WTC11 (cell line): ENCODE measurements around the gene SYCE3. TPM values are rescaled to one million over a fixed set of nuclear protein-coding genes. Genes with fewer than 3 reads are reported as not detected.

Source experiments
- ATAC-seq: fragments of 200-7000 bp; cut with Tn5 transposase; 2 replicates; pipeline ENCODE4 v1.10.0; 2021; ENCODE audit warnings: mild to moderate bottlenecking, moderate library complexity
- CTCF ChIA-PET: fragments of 300-600 bp; sonication (Branson Sonifier 250); formaldehyde crosslinking; loops from one replicate; lab custom pipeline; 2021; ENCODE audit warnings: antibody characterized with exemption; lab: Charles Lee
- POLR2A ChIA-PET: fragments of 350-600 bp; sonication (Branson Sonifier 250); formaldehyde crosslinking; loops from one replicate; lab custom pipeline; 2021; ENCODE audit warnings: antibody characterized with exemption; lab: Charles Lee
- DNase-seq: peaks from one replicate; pipeline ENCODE4 v3.0.0; 2021; ENCODE audit warnings: low spot score
- H3K27ac Mint-ChIP-seq: 2 replicates; pipeline ENCODE4 v1.8.0; 2021; ENCODE audit warnings: mixed read lengths
- H3K27me3 Mint-ChIP-seq: 2 replicates; pipeline ENCODE4 v1.8.0; 2021; ENCODE audit warnings: low read depth, mild to moderate bottlenecking, moderate library complexity, mixed read lengths
- H3K36me3 Mint-ChIP-seq: 2 replicates; pipeline ENCODE4 v1.8.0; 2021; ENCODE audit warnings: mixed read lengths
- H3K4me1 Mint-ChIP-seq: 2 replicates; pipeline ENCODE4 v1.8.0; 2022; ENCODE audit warnings: mixed read lengths
- H3K4me3 Mint-ChIP-seq: 2 replicates; pipeline ENCODE4 v1.8.0; 2021; ENCODE audit warnings: mild to moderate bottlenecking, moderate library complexity, mixed read lengths
- H3K9me3 Mint-ChIP-seq: 2 replicates; pipeline ENCODE4 v1.8.0; 2021; ENCODE audit warnings: mixed read lengths
- ATF3 ChIP-seq: sonication (generic); formaldehyde crosslinking; conservative IDR thresholded peaks from 2 replicates; pipeline ENCODE4 v1.8.1; 2022; ENCODE audit warnings: mild to moderate bottlenecking, missing genetic modification reagents
- CBFB ChIP-seq: sonication (generic); formaldehyde crosslinking; IDR thresholded peaks from 2 replicates; pipeline ENCODE4 v1.8.1; 2022; ENCODE audit warnings: mild to moderate bottlenecking, low read depth, missing genetic modification reagents
- CREM ChIP-seq: sonication (generic); formaldehyde crosslinking; IDR thresholded peaks from 2 replicates; pipeline ENCODE4 v1.8.1; 2022; ENCODE audit warnings: mild to moderate bottlenecking, missing genetic modification reagents, moderate library complexity
- E2F4 ChIP-seq: sonication (generic); formaldehyde crosslinking; IDR thresholded peaks from 2 replicates; pipeline ENCODE4 v1.8.1; 2022; ENCODE audit warnings: low read depth, mild to moderate bottlenecking, moderate library complexity, missing genetic modification reagents, borderline replicate concordance
- ESRRA ChIP-seq: sonication (generic); formaldehyde crosslinking; IDR thresholded peaks from 2 replicates; pipeline ENCODE4 v1.8.1; 2022; ENCODE audit warnings: mild to moderate bottlenecking, missing genetic modification reagents, borderline replicate concordance
- ETV6 ChIP-seq: sonication (generic); formaldehyde crosslinking; IDR thresholded peaks from 2 replicates; pipeline ENCODE4 v1.8.1; 2022; ENCODE audit warnings: mild to moderate bottlenecking, missing genetic modification reagents
- FOXP4 ChIP-seq: sonication (generic); formaldehyde crosslinking; IDR thresholded peaks from 2 replicates; pipeline ENCODE4 v1.8.0; 2022; ENCODE audit warnings: mild to moderate bottlenecking, missing genetic modification reagents
- GABPB1 ChIP-seq: sonication (generic); formaldehyde crosslinking; IDR thresholded peaks from 2 replicates; pipeline ENCODE4 v1.8.1; 2023; ENCODE audit warnings: mild to moderate bottlenecking, missing genetic modification reagents
- GTF2I ChIP-seq: fragments of 250-450 bp; sonication (Bioruptor Pico); conservative IDR thresholded peaks from 2 replicates; pipeline ENCODE4 v1.4.0; 2021; ENCODE audit warnings: mild to moderate bottlenecking
- JAZF1 ChIP-seq: fragments of 250-450 bp; sonication (Bioruptor Pico); IDR thresholded peaks from 2 replicates; pipeline ENCODE4 v1.9.0; 2021; ENCODE audit warnings: moderate library complexity, mild to moderate bottlenecking, inconsistent platforms
- KAT7 ChIP-seq: sonication (generic); formaldehyde crosslinking; IDR thresholded peaks from 2 replicates; pipeline ENCODE4 v1.8.1; 2023; ENCODE audit warnings: missing genetic modification reagents, mild to moderate bottlenecking, borderline replicate concordance
- MAX ChIP-seq: sonication (generic); formaldehyde crosslinking; IDR thresholded peaks from 2 replicates; pipeline ENCODE4 v1.8.0; 2022; ENCODE audit warnings: mild to moderate bottlenecking, missing genetic modification reagents
- MYBL2 ChIP-seq: sonication (generic); formaldehyde crosslinking; IDR thresholded peaks from 2 replicates; pipeline ENCODE4 v1.8.1; 2023; ENCODE audit warnings: mild to moderate bottlenecking, moderate library complexity, missing genetic modification reagents
- OVOL2 ChIP-seq: fragments of 250-450 bp; sonication (Bioruptor Pico); IDR thresholded peaks from 2 replicates; pipeline ENCODE4 v1.9.0; 2021; ENCODE audit warnings: mild to moderate bottlenecking, borderline replicate concordance
- PRDM15 ChIP-seq: sonication (generic); formaldehyde crosslinking; IDR thresholded peaks from 2 replicates; pipeline ENCODE4 v1.8.0; 2022; ENCODE audit warnings: missing genetic modification reagents
- PRRX2 ChIP-seq: fragments of 250-450 bp; sonication (Bioruptor Pico); IDR thresholded peaks from 2 replicates; pipeline ENCODE4 v1.8.0; 2021; ENCODE audit warnings: mild to moderate bottlenecking
- SMAD4 ChIP-seq: sonication (generic); formaldehyde crosslinking; IDR thresholded peaks from 2 replicates; pipeline ENCODE4 v1.8.0; 2022; ENCODE audit warnings: mild to moderate bottlenecking, missing genetic modification reagents
- SP1 ChIP-seq: sonication (generic); formaldehyde crosslinking; conservative IDR thresholded peaks from 2 replicates; pipeline ENCODE4 v1.8.1; 2022; ENCODE audit warnings: missing genetic modification reagents
- USF1 ChIP-seq: sonication (generic); formaldehyde crosslinking; IDR thresholded peaks from 2 replicates; pipeline ENCODE4 v1.8.0; 2022; ENCODE audit warnings: mild to moderate bottlenecking, missing genetic modification reagents
- ZBTB43 ChIP-seq: sonication (generic); formaldehyde crosslinking; IDR thresholded peaks from 2 replicates; pipeline ENCODE4 v1.8.1; 2023; ENCODE audit warnings: mild to moderate bottlenecking, missing genetic modification reagents
- ZMAT4 ChIP-seq: fragments of 250-450 bp; sonication (Bioruptor Pico); IDR thresholded peaks from 2 replicates; pipeline ENCODE4 v1.9.0; 2021; ENCODE audit warnings: mild to moderate bottlenecking
- ZNF121 ChIP-seq: sonication (generic); formaldehyde crosslinking; IDR thresholded peaks from 2 replicates; pipeline ENCODE4 v1.8.0; 2023; ENCODE audit warnings: missing genetic modification reagents
- ZNF219 ChIP-seq: sonication (generic); formaldehyde crosslinking; IDR thresholded peaks from 2 replicates; pipeline ENCODE4 v1.8.0; 2023; ENCODE audit warnings: missing genetic modification reagents, mild to moderate bottlenecking, borderline replicate concordance
- ZNF263 ChIP-seq: sonication (generic); formaldehyde crosslinking; IDR thresholded peaks from 2 replicates; pipeline ENCODE4 v1.8.1; 2022; ENCODE audit warnings: low read depth, mild to moderate bottlenecking, moderate library complexity, missing genetic modification reagents
- ZNF317 ChIP-seq: sonication (generic); formaldehyde crosslinking; IDR thresholded peaks from 2 replicates; pipeline ENCODE4 v1.8.1; 2023; ENCODE audit warnings: low read depth, mild to moderate bottlenecking, moderate library complexity, missing genetic modification reagents, borderline replicate concordance
- ZNF416 ChIP-seq: fragments of 250-450 bp; sonication (Bioruptor Pico); IDR thresholded peaks from 2 replicates; pipeline ENCODE4 v1.9.0; 2021; ENCODE audit warnings: mild to moderate bottlenecking, inconsistent platforms
- ZNF671 ChIP-seq: fragments of 250-450 bp; sonication (Bioruptor Pico); IDR thresholded peaks from 2 replicates; pipeline ENCODE4 v1.8.0; 2021; ENCODE audit warnings: mild to moderate bottlenecking
- total RNA-seq: library from RNA; stranded (reverse); gene quantifications from 3 replicates; pipeline ENCODE4 v1.2.3, GENCODE V29; 2021

Gene SYCE3
- total RNA-seq, 1 experiment from 2014 or later: 0.46 TPM

GRCh38 chr22:50536226-50536625 is 26.5 kb downstream of the SYCE3 start:
- DNase-seq: no peak
- Mint-ChIP-seq H3K27me3 (peaks cover 44% of the 10 kb centered on the region), H3K4me3 (no peak overlapping the region), H3K4me1 (peaks cover 7% of the 10 kb centered on the region), H3K27ac (no peak overlapping the region), H3K36me3 (no peaks in the 10 kb centered on the region), H3K9me3 (no peaks in the 10 kb centered on the region)
- no peak for ATAC-seq
- ChIA-PET CTCF (interaction anchor here (1.6 to 1.9 kb wide), 2 partner anchors 11 to 27 kb away, joined by 8 to 12 read pairs; partner anchors contain the start of genes SCO2 and SYCE3), POLR2A (no interaction called here)
- TF ChIP-seq PRRX2: no peak
- TF ChIP-seq ZNF416 (CRISPR knock-in tag): no peak
- TF ChIP-seq CBFB (CRISPR knock-in tag): no peak
- TF ChIP-seq ZNF263 (CRISPR knock-in tag): no peak
- TF ChIP-seq ZNF219 (CRISPR knock-in tag): no peak
- TF ChIP-seq MAX (CRISPR knock-in tag): no peak
- TF ChIP-seq MYBL2 (CRISPR knock-in tag): no peak
- TF ChIP-seq E2F4: no peak
- TF ChIP-seq ESRRA (CRISPR knock-in tag): no peak
- no peak for TF ChIP-seq OVOL2 (CRISPR knock-in tag)
- no peak for TF ChIP-seq ZNF121 (CRISPR knock-in tag)
- no peak for TF ChIP-seq JAZF1 (CRISPR knock-in tag)
- no peak for TF ChIP-seq KAT7
- TF ChIP-seq ZNF671 (CRISPR knock-in tag): no peak
- no peak for TF ChIP-seq ZNF317
- no peak for TF ChIP-seq FOXP4 (CRISPR knock-in tag)

- Mint-ChIP-seq H3K36me3 (no peaks in the 10 kb centered on the region), H3K27ac (no peak overlapping the region), H3K9me3 (no peaks in the 10 kb centered on the region), H3K4me1 (peaks cover 9% of the 10 kb centered on the region), H3K27me3 (peaks cover 55% of the 10 kb centered on the region), H3K4me3 (no peak overlapping the region)
- ChIA-PET POLR2A (no interaction called here), CTCF (interaction anchor here (1.6 to 1.9 kb wide), 2 partner anchors 10 to 28 kb away, joined by 8 to 12 read pairs; partner anchors contain the start of genes SCO2 and SYCE3)
- ATAC-seq (no peak), DNase-seq (no peak)
- TF ChIP-seq ZNF416 (CRISPR knock-in tag) (no peak), SP1 (no peak), ZBTB43 (CRISPR knock-in tag) (no peak), SMAD4 (CRISPR knock-in tag) (no peak), GTF2I (CRISPR knock-in tag) (no peak), ETV6 (no peak), USF1 (CRISPR knock-in tag) (no peak), PRDM15 (CRISPR knock-in tag) (no peak), MYBL2 (CRISPR knock-in tag) (no peak), GABPB1 (no peak), ZNF263 (CRISPR knock-in tag) (no peak), ZMAT4 (no peak), ATF3 (CRISPR knock-in tag) (no peak), CREM (no peak)
Measured at GRCh38 chr22:50535113-50535512, 27.6 kb downstream of the SYCE3 start.
